Fibroblast of lung (primary cell): ENCODE data around the gene TRIM37. TPM values are rescaled to one million over a fixed set of nuclear protein-coding genes. Genes with fewer than 3 reads are reported as not detected.

ENCODE experiments used
- DNase-seq, 2 donors: peaks; one replicate each; pipeline versions ENCODE4 v3.0.0 to v3.0.0-alpha.2; 2010; ENCODE audit warnings: low read depth in 2 of 2
- H2AFZ ChIP-seq: 2 replicates; pipeline ENCODE4 v1.5.1; 2012; ENCODE audit warnings: low read length, control low read depth, inconsistent platforms
- H3K27ac ChIP-seq: 2 replicates; pipeline ENCODE4 v1.5.1; 2011; ENCODE audit warnings: low read length, control low read depth; ENCODE audit not compliant: insufficient read depth
- H3K27me3 ChIP-seq: 2 replicates; pipeline ENCODE4 v1.5.1; 2011; ENCODE audit warnings: mild to moderate bottlenecking, low read length; ENCODE audit not compliant: control insufficient read depth, insufficient read depth
- H3K36me3 ChIP-seq: 2 replicates; pipeline ENCODE4 v1.5.1; 2011; ENCODE audit warnings: low read length; ENCODE audit not compliant: control insufficient read depth, insufficient read depth
- H3K4me1 ChIP-seq: 2 replicates; pipeline ENCODE4 v1.5.1; 2011; ENCODE audit warnings: low read length; ENCODE audit not compliant: control insufficient read depth, insufficient read depth; ENCODE audit errors: extremely low read depth
- H3K4me2 ChIP-seq: 2 replicates; pipeline ENCODE4 v1.5.1; 2011; ENCODE audit warnings: low read length, control low read depth; ENCODE audit not compliant: insufficient read depth; ENCODE audit errors: extremely low read depth
- H3K4me3 ChIP-seq, 4 experiments: fragments of 200-600 bp in 1 of 4; sonication (generic) in 1 of 4; replicated peaks in 1 of 4; 2 replicates each; pipeline ENCODE4 v1.5.1; 2011 to 2016; ENCODE audit warnings: low read length in 4 of 4, low read depth in 3 of 4, mild to moderate bottlenecking in 3 of 4, control low read depth in 2 of 4, inconsistent platforms in 1 of 4, mixed read lengths in 1 of 4; ENCODE audit not compliant: insufficient read depth in 1 of 4; ENCODE audit errors: control extremely low read depth in 1 of 4
- H3K79me2 ChIP-seq: 2 replicates; pipeline ENCODE4 v1.5.1; 2012; ENCODE audit warnings: mild to moderate bottlenecking, low read length, inconsistent platforms; ENCODE audit not compliant: control insufficient read depth, insufficient read depth
- H3K9ac ChIP-seq: 2 replicates; pipeline ENCODE4 v1.5.1; 2011; ENCODE audit warnings: mild to moderate bottlenecking, low read length, control low read depth; ENCODE audit not compliant: insufficient read depth
- H3K9me3 ChIP-seq: 2 replicates; pipeline ENCODE4 v1.5.1; 2012; ENCODE audit warnings: low read depth, low read length; ENCODE audit not compliant: control insufficient read depth, insufficient read depth
- H4K20me1 ChIP-seq: 2 replicates; pipeline ENCODE4 v1.5.1; 2011; ENCODE audit warnings: low read length; ENCODE audit not compliant: control insufficient read depth, insufficient read depth; ENCODE audit errors: extremely low read depth
- CTCF ChIP-seq, 2 donors: IDR thresholded peaks in 1 of 2; conservative IDR thresholded peaks in 1 of 2; 1 replicate in 1 of 2; 2 replicates in 1 of 2; pipeline ENCODE4 v1.5.1; 2011 to 2012; ENCODE audit warnings: low read length in 2 of 2, control low read depth in 1 of 2, inconsistent platforms in 1 of 2, low read depth in 1 of 2, mild to moderate bottlenecking in 1 of 2
- EZH2 ChIP-seq: IDR thresholded peaks from 2 replicates; pipeline ENCODE4 v1.5.1; 2012; ENCODE audit warnings: low read length, control low read depth, mild to moderate bottlenecking; ENCODE audit errors: missing control alignments
- polyA plus RNA-seq, 2 donors: library from polyadenylated mRNA; depleted of rRNA in 1 of 2; stranded (reverse) in 1 of 2; unstranded in 1 of 2; fragments of >200 nt; gene quantifications; 2 replicates each; pipeline ENCODE4 v1.2.1, GENCODE V29; 2011 to 2012; ENCODE audit warnings: missing spikeins in 1 of 2
- total RNA-seq: library from RNA; depleted of rRNA; stranded (reverse); fragments of >200 nt; gene quantifications from 2 replicates; pipeline ENCODE4 v1.2.1, GENCODE V29; 2014

TRIM37 gene
- total and polyA plus RNA-seq, 2 donors (not counting 1 experiment from before 2014, with no cell fraction given), result 29.3 to 55.3 TPM

- peaks cover 7% of the 10 kb centered on the region for H3K4me1 ChIP-seq
- H3K36me3 ChIP-seq, result no peaks in the 10 kb centered on the region
- no peak overlapping the region for H3K27ac ChIP-seq
- no peaks in the 10 kb centered on the region for H3K27me3 ChIP-seq
- TF ChIP-seq CTCF (conservative IDR thresholded peaks at IDR 0.05 in 1 of 2, IDR thresholded peaks at IDR 0.05 in 1 of 2; ENCODE audit: low read depth in 1 of 2, low read length in 2 of 2) (no peak), EZH2 (no peak)
- no peaks in the 10 kb centered on the region for H4K20me1 ChIP-seq
- no peak overlapping the region for H2AFZ ChIP-seq
- H3K9me3 ChIP-seq, result no peaks in the 10 kb centered on the region
- H3K79me2 ChIP-seq, result no peaks in the 10 kb centered on the region
- no peak overlapping the region for H3K4me3 ChIP-seq
- DNase-seq, result no peak
- H3K9ac ChIP-seq, result no peak overlapping the region
- H3K4me2 ChIP-seq, result no peak overlapping the region
These were observed 117.1 kb downstream of the TRIM37 start for GRCh38 chr17:58989629-58990028.

- H3K4me3 ChIP-seq, result no peak overlapping the region
- H3K4me2 ChIP-seq, result no peak overlapping the region
- no peaks in the 10 kb centered on the region for H3K36me3 ChIP-seq
- no peak overlapping the region for H3K27ac ChIP-seq
- DNase-seq, result no peak
- no peak for TF ChIP-seq EZH2
- no peak for TF ChIP-seq CTCF (conservative IDR thresholded peaks at IDR 0.05 in 1 of 2, IDR thresholded peaks at IDR 0.05 in 1 of 2; ENCODE audit: low read depth in 1 of 2, low read length in 2 of 2)
- H3K79me2 ChIP-seq, result no peaks in the 10 kb centered on the region
- no peaks in the 10 kb centered on the region for H4K20me1 ChIP-seq
- no peaks in the 10 kb centered on the region for H3K9me3 ChIP-seq
- H3K27me3 ChIP-seq, result no peaks in the 10 kb centered on the region
- no peak overlapping the region for H2AFZ ChIP-seq
- no peak overlapping the region for H3K9ac ChIP-seq
- H3K4me1 ChIP-seq, result no peaks in the 10 kb centered on the region
These were observed 120.7 kb downstream of the TRIM37 start for GRCh38 chr17:58985971-58986370.

- H3K4me1 ChIP-seq, result no peaks in the 10 kb centered on the region
- no peaks in the 10 kb centered on the region for H3K9me3 ChIP-seq
- no peak for DNase-seq
- no peaks in the 10 kb centered on the region for H3K79me2 ChIP-seq
- TF ChIP-seq EZH2, result no peak
- no peak for TF ChIP-seq CTCF (conservative IDR thresholded peaks at IDR 0.05 in 1 of 2, IDR thresholded peaks at IDR 0.05 in 1 of 2; ENCODE audit: low read depth in 1 of 2, low read length in 2 of 2)
- no peak overlapping the region for H3K27ac ChIP-seq
- H3K9ac ChIP-seq, result no peak overlapping the region
- H2AFZ ChIP-seq, result no peak overlapping the region
- H3K4me3 ChIP-seq, result no peak overlapping the region
- no peaks in the 10 kb centered on the region for H3K36me3 ChIP-seq
- no peak overlapping the region for H3K4me2 ChIP-seq
- no peaks in the 10 kb centered on the region for H4K20me1 ChIP-seq
- no peaks in the 10 kb centered on the region for H3K27me3 ChIP-seq
These were observed 121.3 kb downstream of the TRIM37 start for GRCh38 chr17:58985367-58985766.
